PC-3 (cell line): ENCODE data around the gene BCAS1. TPM values are rescaled to one million over a fixed set of nuclear protein-coding genes. Genes with fewer than 3 reads are reported as not detected.

Experiments
- ATAC-seq: fragments of 200-7000 bp; cut with Tn5 transposase; 2 replicates; pipeline ENCODE4 v1.9.1; 2020; ENCODE audit warnings: mild to moderate bottlenecking, moderate library complexity
- BruUV-seq: library from RNA; stranded (reverse); fragments of 400-500 nt; replicated peaks from 2 replicates; lab custom pipeline; 2021; lab: Mats Ljungman, UMichigan
- CTCF ChIA-PET: fragments of 300-600 bp; sonication (Branson Sonifier 250); formaldehyde crosslinking; loops from one replicate; lab custom pipeline; 2022; ENCODE audit warnings: antibody characterized with exemption; lab: Charles Lee
- POLR2A ChIA-PET: fragments of 300-600 bp; sonication (Branson Sonifier 250); formaldehyde crosslinking; loops from one replicate; lab custom pipeline; 2022; ENCODE audit warnings: antibody characterized with exemption; ENCODE audit not compliant: unreplicated experiment; lab: Charles Lee
- DNase-seq: peaks from one replicate; pipeline ENCODE4 v3.0.0-alpha.2; 2015
- H2AFZ ChIP-seq: fragments of 300-600 bp; sonication (generic); 2 replicates; pipeline ENCODE4 v1.6.0; 2016; ENCODE audit warnings: antibody characterized with exemption, low read length
- H3F3A ChIP-seq: fragments of 300-600 bp; sonication (generic); one replicate; pipeline ENCODE4 v1.6.0; 2017; ENCODE audit warnings: antibody characterized with exemption, low read length, control low read depth, mild to moderate bottlenecking; ENCODE audit not compliant: unreplicated experiment
- H3K27ac ChIP-seq: fragments of 300-600 bp; sonication (generic); 2 replicates; pipeline ENCODE4 v1.5.1; 2016; ENCODE audit warnings: mild to moderate bottlenecking, low read length
- H3K27me3 ChIP-seq: fragments of 300-600 bp; sonication (generic); 2 replicates; pipeline ENCODE4 v1.6.1; 2016; ENCODE audit warnings: low read length, mixed read lengths
- H3K36me3 ChIP-seq: fragments of 300-600 bp; sonication (generic); 2 replicates; pipeline ENCODE4 v1.6.1; 2016; ENCODE audit warnings: low read depth, mixed run types, low read length, mixed read lengths
- H3K4me1 ChIP-seq: fragments of 300-600 bp; sonication (generic); 2 replicates; pipeline ENCODE4 v1.5.1; 2016; ENCODE audit warnings: low read length; ENCODE audit not compliant: insufficient read depth
- H3K4me2 ChIP-seq: fragments of 300-600 bp; sonication (generic); 2 replicates; pipeline ENCODE4 v1.6.0; 2016; ENCODE audit warnings: low read length
- H3K4me3 ChIP-seq: fragments of 300-600 bp; sonication (generic); 2 replicates; pipeline ENCODE4 v1.5.1; 2016; ENCODE audit warnings: mild to moderate bottlenecking, low read length, mixed read lengths
- H3K79me2 ChIP-seq: fragments of 300-600 bp; sonication (generic); 2 replicates; pipeline ENCODE4 v1.6.1; 2017; ENCODE audit warnings: low read length, mixed read lengths
- H3K9ac ChIP-seq: fragments of 300-600 bp; sonication (generic); 2 replicates; pipeline ENCODE4 v1.6.0; 2016; ENCODE audit warnings: mild to moderate bottlenecking, low read length
- H3K9me2 ChIP-seq: fragments of 300-600 bp; sonication (generic); replicated peaks from 2 replicates; pipeline ENCODE4 v1.6.1; 2016; ENCODE audit warnings: mixed run types, low read length, mixed read lengths
- H3K9me3 ChIP-seq: fragments of 300-600 bp; sonication (generic); 2 replicates; pipeline ENCODE4 v1.6.1; 2016; ENCODE audit warnings: low read length, mixed read lengths
- H4K20me1 ChIP-seq: fragments of 300-600 bp; sonication (generic); 2 replicates; pipeline ENCODE4 v1.6.1; 2016; ENCODE audit warnings: low read length, mixed read lengths
- CTCF ChIP-seq: fragments of 300-600 bp; sonication (generic); conservative IDR thresholded peaks from 2 replicates; pipeline ENCODE4 v1.5.1; 2017; ENCODE audit warnings: antibody characterized with exemption, low read depth, mild to moderate bottlenecking, low read length
- EZH2 ChIP-seq: fragments of 300-600 bp; sonication (generic); IDR thresholded peaks from one replicate; pipeline ENCODE4 v1.6.1; 2017; ENCODE audit warnings: antibody characterized with exemption, mild to moderate bottlenecking, low read length; ENCODE audit not compliant: unreplicated experiment
- EZH2phosphoT487 ChIP-seq: fragments of 300-600 bp; sonication (generic); IDR thresholded peaks from 2 replicates; pipeline ENCODE4 v1.6.1; 2018; ENCODE audit warnings: mild to moderate bottlenecking, antibody characterized with exemption, low read length, borderline replicate concordance
- intact Hi-C: fragments of 100-400 bp; cut with micrococcal nuclease; formaldehyde crosslinking; loops from 2 replicates; pipeline ENCODE4 v1.9.0; 2023
- total RNA-seq: library from RNA; depleted of rRNA; stranded (reverse); fragments of >200 nt; gene quantifications from 2 replicates; pipeline ENCODE4 v1.2.3, GENCODE V29; 2014

Gene BCAS1
- total RNA-seq, 1 experiment from 2014 or later: 0.18 TPM

DNA sequence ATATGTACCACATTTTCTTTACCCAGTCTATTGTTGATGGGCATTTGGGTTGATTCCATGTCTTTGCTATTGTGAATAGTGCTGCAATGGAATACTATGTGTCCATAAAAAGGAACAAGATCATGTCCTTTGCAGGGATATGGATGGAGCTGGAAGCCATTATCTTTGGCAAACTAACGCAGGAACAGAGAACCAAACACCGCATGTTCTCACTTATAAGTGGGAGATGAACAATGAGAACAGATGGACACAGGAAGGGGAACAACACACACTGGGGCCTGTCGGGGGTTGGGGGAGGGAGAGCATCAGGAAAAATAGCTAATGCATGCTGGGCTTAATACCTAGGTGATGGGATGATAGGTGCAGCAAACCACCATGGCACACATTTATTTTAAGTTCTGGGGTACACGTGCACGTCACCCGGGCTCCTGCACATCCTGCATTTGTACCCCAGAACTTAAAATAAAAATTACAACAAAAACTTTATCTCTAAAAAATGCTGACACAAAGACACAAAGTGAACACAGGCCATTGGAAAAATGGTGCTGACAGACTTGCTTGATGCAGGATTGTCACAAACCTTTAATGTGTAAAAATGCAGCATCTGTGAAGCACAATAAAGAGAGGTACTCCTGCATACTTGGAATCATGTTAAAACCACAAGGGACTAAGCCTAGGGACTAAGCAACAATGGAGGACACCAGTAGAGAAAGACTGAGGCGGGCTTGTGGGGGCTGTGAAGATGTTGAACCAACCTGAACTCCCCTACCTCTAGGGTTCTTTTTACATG, 48.8 kb downstream of the BCAS1 start:
- BruUV-seq: no TSS peak
- Histone ChIP-seq H3K4me2 (no peak overlapping the region), H3F3A (no peaks in the 10 kb centered on the region), H3K36me3 (no peaks in the 10 kb centered on the region), H3K4me3 (no peak overlapping the region), H3K9me2 (no peaks in the 10 kb centered on the region), H3K79me2 (no peaks in the 10 kb centered on the region), H4K20me1 (no peaks in the 10 kb centered on the region), H3K9me3 (no peaks in the 10 kb centered on the region), H2AFZ (no peak overlapping the region), H3K9ac (no peak overlapping the region), H3K4me1 (no peaks in the 10 kb centered on the region), H3K27ac (no peak overlapping the region), H3K27me3 (peaks cover 73% of the 10 kb centered on the region)
- no peak for TF ChIP-seq EZH2
- no peak for TF ChIP-seq EZH2phosphoT487
- no peak for TF ChIP-seq CTCF
- intact Hi-C loops: no loop called here
- ATAC-seq: no peak
- ChIA-PET CTCF (no interaction called here), POLR2A (no interaction called here)
- DNase-seq: no peak

DNA sequence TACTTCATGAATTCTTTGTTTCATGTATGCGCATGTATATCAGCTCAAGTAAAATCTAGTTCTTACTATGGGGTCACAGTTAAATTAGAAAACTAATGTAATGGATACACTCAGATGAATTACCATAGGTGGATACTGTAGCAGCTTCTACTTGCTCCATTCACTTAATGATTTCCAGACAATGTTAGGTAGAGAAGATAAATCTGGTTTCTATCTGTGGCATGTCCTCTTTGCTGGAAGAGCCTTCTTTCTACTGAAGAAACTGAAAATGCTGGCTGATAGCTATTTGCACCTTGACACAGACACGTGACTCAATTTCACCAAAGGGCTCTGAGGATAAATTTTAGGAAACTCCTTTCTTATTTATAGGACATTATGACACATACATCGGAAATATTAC, 49.5 kb downstream of the BCAS1 start:
- CTCF ChIA-PET: no interaction called here
- TF ChIP-seq EZH2: no peak
- TF ChIP-seq CTCF: no peak
- TF ChIP-seq EZH2phosphoT487: no peak

DNA sequence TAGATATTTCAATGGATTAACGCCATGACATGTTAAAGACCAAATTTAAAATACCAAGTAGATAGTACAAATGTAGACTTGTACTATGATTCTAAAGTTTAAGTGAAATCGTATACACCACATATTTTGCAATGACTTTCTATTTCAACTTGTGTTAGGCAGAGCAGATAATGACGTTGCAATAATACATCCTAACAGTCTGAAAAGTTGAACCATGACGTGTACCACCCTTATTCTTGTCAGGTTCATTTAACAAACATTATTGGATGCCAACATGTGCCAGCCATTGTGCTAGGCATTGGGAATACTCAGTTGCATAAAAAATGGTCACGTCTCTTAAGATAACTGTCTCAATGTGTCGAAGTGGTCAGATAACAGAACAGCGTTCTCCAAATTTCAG, 50.0 kb downstream of the BCAS1 start:
- no peak overlapping the region for H3K4me3 ChIP-seq
- no peaks in the 10 kb centered on the region for H3K4me1 ChIP-seq
- no TSS peak for BruUV-seq
- no peaks in the 10 kb centered on the region for H3K9me2 ChIP-seq
- no peak for DNase-seq
- H3F3A ChIP-seq: no peaks in the 10 kb centered on the region
- H3K9ac ChIP-seq: no peak overlapping the region
- no peaks in the 10 kb centered on the region for H3K9me3 ChIP-seq
- H3K27ac ChIP-seq: no peak overlapping the region
- POLR2A ChIA-PET: no interaction called here
- ATAC-seq: no peak
- H4K20me1 ChIP-seq: no peaks in the 10 kb centered on the region
- no peak for TF ChIP-seq EZH2
- TF ChIP-seq EZH2phosphoT487: no peak
- TF ChIP-seq CTCF: no peak
- H3K27me3 ChIP-seq: peaks cover 73% of the 10 kb centered on the region
- CTCF ChIA-PET: no interaction called here
- no peaks in the 10 kb centered on the region for H3K79me2 ChIP-seq
- H3K36me3 ChIP-seq: no peaks in the 10 kb centered on the region
- no peak overlapping the region for H3K4me2 ChIP-seq
- intact Hi-C loops: no loop called here
- H2AFZ ChIP-seq: no peak overlapping the region

More for the DNA sequence above, 49.5 kb downstream of the BCAS1 start:
- Histone ChIP-seq H3K9ac (no peak overlapping the region), H3K27me3 (peaks cover 73% of the 10 kb centered on the region), H2AFZ (no peak overlapping the region), H3K79me2 (no peaks in the 10 kb centered on the region), H4K20me1 (no peaks in the 10 kb centered on the region), H3K27ac (no peak overlapping the region), H3K4me1 (no peaks in the 10 kb centered on the region), H3K9me2 (no peaks in the 10 kb centered on the region), H3K36me3 (no peaks in the 10 kb centered on the region), H3K9me3 (no peaks in the 10 kb centered on the region), H3F3A (no peaks in the 10 kb centered on the region), H3K4me3 (no peak overlapping the region), H3K4me2 (no peak overlapping the region)
- ATAC-seq (no peak), DNase-seq (no peak)
- intact Hi-C loops: no loop called here
- no TSS peak for BruUV-seq
- POLR2A ChIA-PET: no interaction called here
